Astrocyte of the spinal cord (primary cell): ENCODE measurements around the gene CPLANE1.
"Not testable (repeated sequence)": the region's sequence is repeated elsewhere in the genome, so short reads cannot be mapped to it uniquely, and the experiment has no call there.

Experiments
- DNase-seq: peaks from one replicate; pipeline ENCODE4 v3.0.0; 2011; ENCODE audit warnings: low read depth, low spot score
- H3K4me3 ChIP-seq: 2 replicates; pipeline ENCODE4 v1.5.1; 2011; ENCODE audit warnings: low read depth, mild to moderate bottlenecking, low read length, moderate library complexity
- in situ Hi-C: cut with HindIII; loops from 2 replicates; pipeline ENCODE4 v1.10.0; 2017; ENCODE audit warnings: low sequenced_read_pairs
- TF ChIP-seq, protein P1 (sequence below): IDR thresholded peaks from 2 replicates; pipeline ENCODE4 v1.5.1; 2012; ENCODE audit warnings: low read depth, mild to moderate bottlenecking, low read length, inconsistent platforms

Gene CPLANE1

DNA sequence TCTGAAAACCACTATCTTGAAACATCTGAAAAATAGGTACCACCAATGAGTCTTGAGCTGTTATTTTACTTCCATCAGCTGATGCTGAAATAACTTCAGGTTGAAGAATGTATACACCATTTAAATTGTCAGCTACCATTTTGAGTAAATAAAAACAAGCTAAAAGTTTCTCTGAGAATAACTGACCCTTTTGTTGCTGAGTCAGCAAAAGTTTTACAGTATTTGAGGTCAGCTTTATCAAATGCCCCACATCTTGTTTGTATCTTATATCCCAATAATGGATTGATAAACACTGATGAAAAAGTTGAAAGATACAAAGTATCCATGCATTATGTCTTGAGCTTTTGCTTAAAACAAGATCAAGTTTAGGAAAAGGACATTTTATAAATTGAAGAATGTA is 22.8 kb downstream of the CPLANE1 start:
- in situ Hi-C loops, result no loop called here
- no peak overlapping the region for H3K4me3 ChIP-seq
- TF ChIP-seq, protein P1, sequence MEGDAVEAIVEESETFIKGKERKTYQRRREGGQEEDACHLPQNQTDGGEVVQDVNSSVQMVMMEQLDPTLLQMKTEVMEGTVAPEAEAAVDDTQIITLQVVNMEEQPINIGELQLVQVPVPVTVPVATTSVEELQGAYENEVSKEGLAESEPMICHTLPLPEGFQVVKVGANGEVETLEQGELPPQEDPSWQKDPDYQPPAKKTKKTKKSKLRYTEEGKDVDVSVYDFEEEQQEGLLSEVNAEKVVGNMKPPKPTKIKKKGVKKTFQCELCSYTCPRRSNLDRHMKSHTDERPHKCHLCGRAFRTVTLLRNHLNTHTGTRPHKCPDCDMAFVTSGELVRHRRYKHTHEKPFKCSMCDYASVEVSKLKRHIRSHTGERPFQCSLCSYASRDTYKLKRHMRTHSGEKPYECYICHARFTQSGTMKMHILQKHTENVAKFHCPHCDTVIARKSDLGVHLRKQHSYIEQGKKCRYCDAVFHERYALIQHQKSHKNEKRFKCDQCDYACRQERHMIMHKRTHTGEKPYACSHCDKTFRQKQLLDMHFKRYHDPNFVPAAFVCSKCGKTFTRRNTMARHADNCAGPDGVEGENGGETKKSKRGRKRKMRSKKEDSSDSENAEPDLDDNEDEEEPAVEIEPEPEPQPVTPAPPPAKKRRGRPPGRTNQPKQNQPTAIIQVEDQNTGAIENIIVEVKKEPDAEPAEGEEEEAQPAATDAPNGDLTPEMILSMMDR, result no peak
- DNase-seq, result no peak

DNA sequence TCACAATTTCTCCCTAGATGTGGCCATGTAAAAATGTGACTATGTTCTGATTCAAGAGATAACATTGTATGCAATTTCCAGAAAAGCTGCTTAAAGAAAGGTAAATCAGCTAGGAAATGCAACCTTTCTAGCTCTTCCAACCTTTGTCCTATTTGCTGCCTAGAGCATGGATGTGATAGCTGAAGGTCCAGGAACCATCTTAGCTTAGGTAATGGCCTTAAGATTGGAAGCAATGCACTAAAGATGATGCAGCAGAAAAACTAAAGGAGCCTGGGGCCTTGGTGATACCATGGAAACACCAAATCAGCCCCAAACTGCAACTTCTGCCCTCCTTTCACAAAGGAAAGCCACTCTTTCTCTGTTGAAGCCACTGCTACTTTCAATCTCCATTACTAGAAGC is 27.0 kb downstream of the CPLANE1 start:
- in situ Hi-C loops, result no loop called here

DNA sequence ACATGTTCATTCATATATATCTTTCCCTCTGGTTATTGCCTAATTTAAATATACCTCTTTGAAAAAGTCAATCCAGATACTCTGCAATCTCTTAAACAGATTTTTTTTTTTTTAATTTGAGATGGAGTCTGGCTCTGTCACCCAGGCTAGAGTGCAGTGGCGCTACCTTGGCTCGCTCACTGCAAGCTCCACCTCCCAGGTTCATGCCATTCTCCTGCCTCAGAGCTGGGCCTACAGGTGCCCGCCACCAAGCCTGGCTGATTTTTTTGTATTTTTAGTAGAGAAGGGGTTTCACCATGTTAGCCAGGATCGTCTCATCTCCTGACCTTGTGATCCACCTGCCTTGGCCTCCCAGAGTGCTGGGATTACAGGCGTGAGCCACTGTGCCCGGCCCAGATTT is 28.8 kb downstream of the CPLANE1 start:
- DNase-seq, H3K4me3 ChIP-seq, in situ Hi-C loops: not testable (repeated sequence)

More for the DNA sequence above, 27.0 kb downstream of the CPLANE1 start:
- no peak for DNase-seq
- H3K4me3 ChIP-seq, result no peak overlapping the region
- TF ChIP-seq, protein P1, result no peak

DNA sequence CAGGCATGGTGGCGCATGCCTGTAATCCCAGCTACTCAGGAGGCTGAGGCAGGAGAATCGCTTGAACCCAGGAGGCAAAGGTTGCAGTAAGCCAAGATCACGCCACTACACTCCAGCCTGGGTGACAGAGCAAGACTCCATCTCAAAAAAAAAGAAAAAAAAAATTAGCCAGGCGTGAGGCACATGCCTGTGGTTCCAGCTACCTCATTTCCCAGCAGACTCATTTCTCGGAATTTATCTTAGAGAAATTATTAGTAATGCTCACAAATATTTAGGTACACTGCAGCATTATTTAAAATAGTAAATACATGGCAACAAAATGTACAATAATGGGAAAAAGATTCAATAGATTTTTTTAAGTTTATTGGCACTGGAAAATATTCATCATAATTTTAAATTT is 29.8 kb downstream of the CPLANE1 start:
- H3K4me3 ChIP-seq, in situ Hi-C loops: not testable (repeated sequence)
- peak; percentile 36 for DNase-seq

DNA sequence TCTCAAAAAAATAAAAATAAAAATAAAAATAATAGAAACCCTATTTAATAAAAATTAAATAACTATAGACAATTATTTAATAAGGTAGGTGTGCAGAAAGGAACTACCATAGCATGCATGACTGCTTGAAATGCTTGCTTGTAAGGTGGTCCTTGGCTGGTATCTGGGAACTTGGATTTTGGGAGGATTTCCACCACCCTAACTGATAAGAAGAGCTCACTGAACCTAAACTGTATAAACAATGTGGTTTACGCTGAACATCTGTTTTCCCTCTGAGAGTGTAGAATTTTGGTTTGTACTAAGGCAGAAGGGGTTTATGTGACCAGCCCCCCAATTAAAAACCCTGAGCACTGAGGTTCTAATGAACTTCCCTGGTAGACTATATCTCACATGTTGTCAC is 31.2 kb downstream of the CPLANE1 start:
- TF ChIP-seq, protein P1, result no peak
- no peak for DNase-seq
- in situ Hi-C loops, result no loop called here
- H3K4me3 ChIP-seq, result no peak overlapping the region

DNA sequence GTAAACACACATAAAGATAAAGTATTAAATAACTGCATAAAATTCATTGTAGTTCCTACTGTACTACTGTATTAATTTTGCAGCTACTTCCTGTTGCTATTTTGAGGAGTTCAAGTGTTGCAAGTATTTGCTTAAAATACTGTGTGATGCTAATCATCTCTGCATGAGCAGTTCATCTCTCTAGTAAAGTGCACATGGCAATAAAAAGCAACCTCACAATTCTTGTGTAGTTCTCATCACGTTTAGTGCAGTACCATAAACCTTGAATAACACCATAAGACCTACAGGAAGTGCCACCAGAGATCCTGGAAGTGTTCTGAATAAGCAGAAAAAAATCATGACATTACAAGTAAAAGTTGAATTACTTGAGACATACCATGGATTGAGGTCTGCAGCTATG is 34.6 kb downstream of the CPLANE1 start:
- H3K4me3 ChIP-seq, result no peak overlapping the region
- no peak for DNase-seq
- TF ChIP-seq, protein P1, result no peak
- in situ Hi-C loops, result no loop called here

DNA sequence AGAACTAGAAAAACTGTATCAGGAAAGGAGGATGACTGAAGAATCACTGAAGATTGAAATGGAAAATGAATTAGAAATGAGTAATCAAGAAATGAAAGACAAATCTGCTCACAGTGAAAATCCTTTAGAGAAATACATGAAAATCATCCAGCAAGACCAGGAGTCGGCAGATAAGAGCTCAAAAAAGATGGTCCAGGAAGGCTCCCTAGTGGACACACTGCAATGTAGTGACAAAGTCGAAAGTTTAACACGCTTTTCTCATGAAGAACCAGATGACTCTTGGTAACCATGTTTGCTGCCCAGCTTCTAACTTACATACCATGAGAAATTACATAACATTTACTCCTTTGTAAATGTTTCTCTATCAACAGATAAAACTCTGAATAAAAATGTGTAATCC is 37.1 kb downstream of the CPLANE1 start:
- TF ChIP-seq, protein P1, result no peak
- DNase-seq, result no peak
- H3K4me3 ChIP-seq, result no peak overlapping the region
- in situ Hi-C loops, result no loop called here

DNA sequence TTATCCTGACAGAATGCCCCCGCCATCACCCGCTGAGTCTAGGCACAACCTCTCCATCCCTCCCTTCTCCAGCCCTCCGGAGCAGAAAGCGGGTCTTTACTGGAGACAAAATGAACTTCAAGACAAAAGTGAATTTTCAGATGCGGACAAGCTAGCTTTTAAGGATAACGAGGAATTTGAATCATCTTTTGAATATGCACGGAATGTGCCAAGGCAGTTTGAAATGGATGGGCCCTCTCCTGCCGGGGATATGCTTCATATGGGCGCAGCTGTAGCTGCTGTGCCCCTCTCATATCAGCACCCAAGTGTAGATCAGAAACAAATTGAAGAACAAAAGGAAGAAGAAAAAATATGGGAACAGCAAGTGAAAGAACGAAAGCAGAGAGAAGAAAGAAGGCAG is 37.5 kb downstream of the CPLANE1 start:
- DNase-seq, result no peak
- TF ChIP-seq, protein P1, result no peak
- in situ Hi-C loops, result no loop called here
- no peak overlapping the region for H3K4me3 ChIP-seq
